NCI-H1417 (cell line): ENCODE data around the gene SASH3.

Experiments
- DNase-seq, 3 experiments: peaks; one replicate each; lab custom pipeline; 2025; lab: John Stamatoyannopoulos, UW

SASH3 gene

GRCh38 chrX:129759576-129760061, 20.1 kb upstream of the SASH3 start:
- DNase-seq, result no peak

GRCh38 chrX:129760155-129760554, 19.6 kb upstream of the SASH3 start:
- DNase-seq, result no peak

GRCh38 chrX:129760981-129761380, 18.8 kb upstream of the SASH3 start:
- DNase-seq, result no peak

- no peak for DNase-seq
Measured at GRCh38 chrX:129761596-129761995, 18.2 kb upstream of the SASH3 start.

- DNase-seq, result no peak
Measured at GRCh38 chrX:129762448-129762847, 17.3 kb upstream of the SASH3 start.

- no peak for DNase-seq
Measured at GRCh38 chrX:129763666-129764065, 16.1 kb upstream of the SASH3 start.

GRCh38 chrX:129768186-129768585, 11.6 kb upstream of the SASH3 start:
- no peak for DNase-seq

GRCh38 chrX:129768586-129769466, 10.9 kb upstream of the SASH3 start:
- DNase-seq, result no peak

GRCh38 chrX:129769467-129770154, 10.1 kb upstream of the SASH3 start:
- no peak for DNase-seq

GRCh38 chrX:129771266-129771995, 8.3 kb upstream of the SASH3 start:
- DNase-seq, result no peak

GRCh38 chrX:129772796-129773431, 6.8 kb upstream of the SASH3 start:
- DNase-seq, result no peak

- no peak for DNase-seq
Measured at GRCh38 chrX:129773649-129774458, 5.9 kb upstream of the SASH3 start.

GRCh38 chrX:129777218-129778030, 2.3 kb upstream of the SASH3 start:
- no peak for DNase-seq

- no peak for DNase-seq
Measured at GRCh38 chrX:129779086-129779672, 570 bp upstream of the SASH3 start.

- no peak for DNase-seq
Measured at GRCh38 chrX:129780441-129781105, 824 bp downstream of the SASH3 start.

GRCh38 chrX:129781134-129781672, 1.5 kb downstream of the SASH3 start:
- DNase-seq, result no peak

GRCh38 chrX:129781680-129782495, 2.1 kb downstream of the SASH3 start:
- DNase-seq, result no peak

- no peak for DNase-seq
Measured at GRCh38 chrX:129782706-129783105, 3.0 kb downstream of the SASH3 start.
